Upper lobe of left lung (tissue), 4 donors: Measurements from ENCODE around the gene PRKD1.

Source experiments
- CTCF ChIP-seq, 6 experiments: fragments of 450-650 bp in 4 of 6; fragments of 200-600 bp in 2 of 6; sonication (generic) in 2 of 6; IDR thresholded peaks; one replicate each; pipeline ENCODE4 v1.5.1; 2016 to 2019; ENCODE audit warnings: antibody characterized with exemption in 6 of 6
- POLR2A ChIP-seq, 4 donors: fragments of 450-650 bp; IDR thresholded peaks; one replicate each; pipeline ENCODE4 v1.5.1; 2016 to 2017; ENCODE audit warnings: antibody characterized with exemption in 4 of 4, mild to moderate bottlenecking in 2 of 4

- no peak for TF ChIP-seq CTCF (IDR thresholded peaks at IDR 0.05)
- TF ChIP-seq POLR2A (IDR thresholded peaks at IDR 0.05), result no peak
Measured at GRCh38 chr14:29919845-29920244, 7.8 kb downstream of the PRKD1 start.
